8988T (cell line): ENCODE data around the gene NXT1.

Experiments used
- DNase-seq: peaks from one replicate; pipeline ENCODE4 v3.0.0; 2011

The NXT1 gene

GRCh38 chr20:23393996-23394775 lies 43.6 kb downstream of the NXT1 start:
- DNase-seq: no peak

- DNase-seq: no peak
Measured at GRCh38 chr20:23396950-23397627, 46.5 kb downstream of the NXT1 start.

- DNase-seq: no peak
Measured at GRCh38 chr20:23397961-23398360, 47.4 kb downstream of the NXT1 start.

GRCh38 chr20:23399568-23400241 lies 49.1 kb downstream of the NXT1 start:
- no peak for DNase-seq

GRCh38 chr20:23401051-23401450 lies 50.5 kb downstream of the NXT1 start:
- no peak for DNase-seq

- no peak for DNase-seq
Measured at GRCh38 chr20:23403751-23404150, 53.2 kb downstream of the NXT1 start.

GRCh38 chr20:23404196-23404595 lies 53.6 kb downstream of the NXT1 start:
- DNase-seq: no peak
